HEK293 (cell line): Measurements from ENCODE around the gene AMPH.

Experiments
- CTCF ChIA-PET: fragments of 350-600 bp; formaldehyde crosslinking; extraction: SDS; loops from one replicate; lab custom pipeline; 2021; ENCODE audit warnings: antibody characterized with exemption; lab: Yijun Ruan, JAX
- POLR2A ChIA-PET: fragments of 300-600 bp; formaldehyde crosslinking; extraction: SDS; loops from one replicate; lab custom pipeline; 2020; ENCODE audit warnings: antibody characterized with exemption, inconsistent platforms; lab: Yijun Ruan, JAX
- H3K27ac ChIP-seq: fragments of 200-500 bp; sonication (Bioruptor generic); 2 replicates; pipeline ENCODE4 v1.5.1; 2014; ENCODE audit warnings: low read depth, low read length, control low read depth, inconsistent platforms; ENCODE audit errors: extremely low read depth
- H3K36me3 ChIP-seq, 2 experiments: fragments of 200-500 bp in 1 of 2; sonication (Bioruptor generic) in 1 of 2; 1 replicate in 1 of 2; 2 replicates in 1 of 2; pipeline ENCODE4 v1.5.1; 2014 to 2017; ENCODE audit warnings: inconsistent platforms in 2 of 2, low read length in 2 of 2; ENCODE audit not compliant: control insufficient read depth in 2 of 2, insufficient read depth in 1 of 2
- H3K4me1 ChIP-seq: fragments of 200-500 bp; sonication (Bioruptor generic); 2 replicates; pipeline ENCODE4 v1.5.1; 2014; ENCODE audit warnings: mild to moderate bottlenecking, low read length, inconsistent platforms; ENCODE audit not compliant: control insufficient read depth, insufficient read depth
- H3K4me3 ChIP-seq: 2 replicates; pipeline ENCODE4 v1.5.1; 2011; ENCODE audit warnings: low read depth, mild to moderate bottlenecking, control low read depth, low read length, moderate library complexity
- H3K9me3 ChIP-seq: fragments of 200-500 bp; sonication (Bioruptor generic); 2 replicates; pipeline ENCODE4 v1.5.1; 2014; ENCODE audit warnings: low read depth, low read length, inconsistent platforms; ENCODE audit not compliant: control insufficient read depth, insufficient read depth
- EGR2 ChIP-seq: fragments of 450-650 bp; formaldehyde crosslinking; IDR thresholded peaks from 2 replicates; pipeline ENCODE4 v1.5.1; 2016; ENCODE audit warnings: low read depth, missing biosample characterization, missing genetic modification characterization
- FEZF1 ChIP-seq: fragments of 450-650 bp; formaldehyde crosslinking; IDR thresholded peaks from 2 replicates; pipeline ENCODE4 v1.5.1; 2016; ENCODE audit warnings: missing biosample characterization, missing genetic modification characterization
- GLIS1 ChIP-seq: fragments of 450-650 bp; formaldehyde crosslinking; IDR thresholded peaks from 2 replicates; pipeline ENCODE4 v1.5.1; 2016; ENCODE audit warnings: missing biosample characterization, missing genetic modification characterization
- SCRT1 ChIP-seq: fragments of 450-650 bp; formaldehyde crosslinking; IDR thresholded peaks from 2 replicates; pipeline ENCODE4 v1.5.1; 2016; ENCODE audit warnings: missing biosample characterization, missing genetic modification characterization, borderline replicate concordance
- SP3 ChIP-seq: fragments of 450-650 bp; formaldehyde crosslinking; IDR thresholded peaks from 2 replicates; pipeline ENCODE4 v1.5.1; 2016; ENCODE audit warnings: missing biosample characterization, missing genetic modification characterization
- WT1 ChIP-seq: fragments of 450-650 bp; formaldehyde crosslinking; IDR thresholded peaks from 2 replicates; pipeline ENCODE4 v1.5.1; 2016; ENCODE audit warnings: missing biosample characterization, missing genetic modification characterization
- ZBTB17 ChIP-seq: fragments of 450-650 bp; formaldehyde crosslinking; IDR thresholded peaks from 2 replicates; pipeline ENCODE4 v1.5.1; 2016; ENCODE audit warnings: missing biosample characterization, missing genetic modification characterization
- ZBTB20 ChIP-seq: fragments of 450-650 bp; formaldehyde crosslinking; IDR thresholded peaks from 2 replicates; pipeline ENCODE4 v1.5.1; 2016; ENCODE audit warnings: missing biosample characterization, missing genetic modification characterization
- ZFHX2 ChIP-seq: fragments of 450-650 bp; formaldehyde crosslinking; conservative IDR thresholded peaks from 2 replicates; pipeline ENCODE4 v1.5.1; 2016; ENCODE audit warnings: missing biosample characterization, missing genetic modification characterization
- ZFP41 ChIP-seq: fragments of 450-650 bp; formaldehyde crosslinking; IDR thresholded peaks from 2 replicates; pipeline ENCODE4 v1.5.1; 2016; ENCODE audit warnings: missing biosample characterization, missing genetic modification characterization, borderline replicate concordance
- ZNF114 ChIP-seq: fragments of 450-650 bp; formaldehyde crosslinking; IDR thresholded peaks from 2 replicates; pipeline ENCODE4 v1.5.0; 2017; ENCODE audit warnings: missing biosample characterization, missing genetic modification characterization
- ZNF155 ChIP-seq: fragments of 450-650 bp; formaldehyde crosslinking; IDR thresholded peaks from 2 replicates; pipeline ENCODE4 v1.5.1; 2016; ENCODE audit warnings: missing biosample characterization, missing genetic modification characterization
- ZNF214 ChIP-seq: fragments of 450-650 bp; formaldehyde crosslinking; IDR thresholded peaks from 2 replicates; pipeline ENCODE4 v1.5.1; 2017; ENCODE audit warnings: missing biosample characterization, mild to moderate bottlenecking, missing genetic modification characterization, borderline replicate concordance
- ZNF239 ChIP-seq: fragments of 450-650 bp; formaldehyde crosslinking; IDR thresholded peaks from 2 replicates; pipeline ENCODE4 v1.5.1; 2016; ENCODE audit warnings: missing biosample characterization, missing genetic modification characterization
- ZNF302 ChIP-seq: fragments of 450-650 bp; formaldehyde crosslinking; IDR thresholded peaks from 2 replicates; pipeline ENCODE4 v1.5.1; 2016; ENCODE audit warnings: missing biosample characterization, missing genetic modification characterization, low read depth
- ZNF324 ChIP-seq: fragments of 450-650 bp; formaldehyde crosslinking; IDR thresholded peaks from 2 replicates; pipeline ENCODE4 v1.5.1; 2016; ENCODE audit warnings: missing biosample characterization, missing genetic modification characterization
- ZNF335 ChIP-seq: fragments of 450-650 bp; formaldehyde crosslinking; conservative IDR thresholded peaks from 2 replicates; pipeline ENCODE4 v1.5.1; 2016; ENCODE audit warnings: missing biosample characterization, missing genetic modification characterization
- ZNF366 ChIP-seq: fragments of 450-650 bp; formaldehyde crosslinking; conservative IDR thresholded peaks from 2 replicates; pipeline ENCODE4 v1.5.1; 2016; ENCODE audit warnings: missing biosample characterization, missing genetic modification characterization
- ZNF391 ChIP-seq: fragments of 450-650 bp; formaldehyde crosslinking; IDR thresholded peaks from 2 replicates; pipeline ENCODE4 v1.5.1; 2016; ENCODE audit warnings: low read depth, missing biosample characterization, missing genetic modification characterization, borderline replicate concordance
- ZNF654 ChIP-seq: fragments of 450-650 bp; formaldehyde crosslinking; IDR thresholded peaks from 2 replicates; pipeline ENCODE4 v1.5.1; 2016; ENCODE audit warnings: low read depth, missing biosample characterization, missing genetic modification characterization
- ZNF776 ChIP-seq: fragments of 450-650 bp; formaldehyde crosslinking; IDR thresholded peaks from 2 replicates; pipeline ENCODE4 v1.5.0; 2017; ENCODE audit warnings: missing biosample characterization, missing genetic modification characterization, borderline replicate concordance
- ZNF837 ChIP-seq: fragments of 450-650 bp; formaldehyde crosslinking; IDR thresholded peaks from 2 replicates; pipeline ENCODE4 v1.5.1; 2016; ENCODE audit warnings: missing biosample characterization, missing genetic modification characterization
- TF ChIP-seq, protein P1 (sequence below): fragments of 450-650 bp; formaldehyde crosslinking; IDR thresholded peaks from 2 replicates; pipeline ENCODE4 v1.5.1; 2016; ENCODE audit warnings: missing biosample characterization, missing genetic modification characterization
- TF ChIP-seq, protein P2 (sequence below): fragments of 450-650 bp; formaldehyde crosslinking; IDR thresholded peaks from 2 replicates; pipeline ENCODE4 v1.5.1; 2016; ENCODE audit warnings: missing biosample characterization, missing genetic modification characterization

Gene AMPH

DNA sequence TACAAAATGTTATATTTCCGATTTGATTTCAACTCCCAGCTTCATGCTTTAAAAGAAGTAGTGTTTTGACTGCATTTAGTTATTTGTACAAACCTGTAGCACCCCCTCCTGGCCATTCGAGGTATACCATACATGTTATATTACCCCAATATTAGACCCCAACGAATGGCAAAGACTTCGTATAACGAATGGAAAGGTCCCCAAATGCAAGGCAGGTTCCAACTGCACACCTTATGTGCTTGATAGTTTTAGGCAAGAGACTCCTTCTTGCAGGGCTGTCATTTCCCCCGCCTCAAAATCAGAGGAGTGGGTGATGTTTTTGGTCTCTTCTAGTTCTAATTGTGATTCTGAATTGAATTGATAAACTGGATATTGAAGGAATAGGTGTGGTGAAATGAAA, 256.7 kb downstream of the AMPH start:
- ChIA-PET CTCF (interaction anchor here (0.6 to 2.9 kb wide), 33 partner anchors 8 to 1071 kb away, joined by 3 to 19 read pairs (median 4); no protein-coding TSS in a partner anchor), POLR2A (no interaction called here)
- no peaks in the 10 kb centered on the region for H3K4me1 ChIP-seq
- H3K27ac ChIP-seq, result no peak overlapping the region
- H3K9me3 ChIP-seq, result no peaks in the 10 kb centered on the region
- no peak overlapping the region for H3K4me3 ChIP-seq
- H3K36me3 ChIP-seq, result no peaks in the 10 kb centered on the region
- peak; percentile 28; the same call in 1 of the 2 replicates for TF ChIP-seq ZNF654 (tag by site-specific recombination)
- no peak for TF ChIP-seq ZNF302 (tag by site-specific recombination)
- no peak for TF ChIP-seq ZNF114

DNA sequence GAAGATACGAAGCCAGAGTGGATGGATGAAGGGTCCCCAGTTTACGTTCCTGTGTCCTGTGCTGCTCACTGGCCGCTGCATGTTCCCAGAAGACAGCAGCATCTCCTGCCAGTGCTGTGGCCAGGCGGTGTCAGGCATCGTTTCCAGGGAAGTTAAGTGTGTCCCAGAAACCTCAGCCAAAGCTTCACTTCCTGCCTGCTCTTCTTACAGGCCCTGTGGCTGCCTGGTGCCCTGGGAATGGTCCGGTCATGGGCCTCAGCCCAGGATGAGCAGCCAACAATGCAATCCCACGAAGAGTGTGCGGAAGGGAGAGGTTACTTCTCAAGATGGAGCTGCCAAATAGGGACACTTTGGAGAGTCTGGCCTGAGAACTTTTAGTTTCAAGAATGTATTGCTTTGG, 258.0 kb downstream of the AMPH start:
- TF ChIP-seq ZFP41 (tag by site-specific recombination), result no peak
- TF ChIP-seq, protein P1, sequence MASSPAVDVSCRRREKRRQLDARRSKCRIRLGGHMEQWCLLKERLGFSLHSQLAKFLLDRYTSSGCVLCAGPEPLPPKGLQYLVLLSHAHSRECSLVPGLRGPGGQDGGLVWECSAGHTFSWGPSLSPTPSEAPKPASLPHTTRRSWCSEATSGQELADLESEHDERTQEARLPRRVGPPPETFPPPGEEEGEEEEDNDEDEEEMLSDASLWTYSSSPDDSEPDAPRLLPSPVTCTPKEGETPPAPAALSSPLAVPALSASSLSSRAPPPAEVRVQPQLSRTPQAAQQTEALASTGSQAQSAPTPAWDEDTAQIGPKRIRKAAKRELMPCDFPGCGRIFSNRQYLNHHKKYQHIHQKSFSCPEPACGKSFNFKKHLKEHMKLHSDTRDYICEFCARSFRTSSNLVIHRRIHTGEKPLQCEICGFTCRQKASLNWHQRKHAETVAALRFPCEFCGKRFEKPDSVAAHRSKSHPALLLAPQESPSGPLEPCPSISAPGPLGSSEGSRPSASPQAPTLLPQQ (tag by site-specific recombination), result no peak
- no peak for TF ChIP-seq ZNF214
- no peak for TF ChIP-seq ZFHX2 (tag by site-specific recombination)
- no peak for TF ChIP-seq ZNF837 (tag by site-specific recombination)
- TF ChIP-seq ZNF155 (tag by site-specific recombination), result no peak
- no peak for TF ChIP-seq ZNF324 (tag by site-specific recombination)
- no peak for TF ChIP-seq ZBTB20
- Histone ChIP-seq H3K4me3 (no peak overlapping the region), H3K9me3 (no peaks in the 10 kb centered on the region), H3K4me1 (no peaks in the 10 kb centered on the region), H3K36me3 (no peaks in the 10 kb centered on the region), H3K27ac (no peak overlapping the region)
- ChIA-PET POLR2A (no interaction called here), CTCF (interaction anchor here (0.8 to 2.9 kb wide), 8 partner anchors 10 to 471 kb away, joined by 3 to 12 read pairs (median 4); no protein-coding TSS in a partner anchor)

GRCh38 chr7:38372290-38372689, 258.9 kb downstream of the AMPH start:
- CTCF ChIA-PET, result interaction anchor here (1.2 kb wide), 1 partner anchor 27 kb away, joined by 3 read pairs; no protein-coding TSS in a partner anchor
- no peak overlapping the region for H3K27ac ChIP-seq
- POLR2A ChIA-PET, result no interaction called here
- TF ChIP-seq GLIS1 (tag by site-specific recombination), result no peak
- H3K4me3 ChIP-seq, result no peak overlapping the region
- H3K36me3 ChIP-seq, result no peaks in the 10 kb centered on the region
- H3K4me1 ChIP-seq, result no peaks in the 10 kb centered on the region
- H3K9me3 ChIP-seq, result no peaks in the 10 kb centered on the region

- Histone ChIP-seq H3K9me3 (no peaks in the 10 kb centered on the region), H3K27ac (no peak overlapping the region), H3K4me3 (no peak overlapping the region), H3K36me3 (no peaks in the 10 kb centered on the region)
- POLR2A ChIA-PET, result interaction anchor here (0.5 to 0.6 kb wide), 2 partner anchors 58 to 86 kb away, joined by 3 to 4 read pairs; no protein-coding TSS in a partner anchor
- TF ChIP-seq ZBTB17 (tag by site-specific recombination) (no peak), SCRT1 (tag by site-specific recombination) (no peak), FEZF1 (no peak), ZNF366 (tag by site-specific recombination) (no peak), ZNF776 (tag by site-specific recombination) (no peak), EGR2 (tag by site-specific recombination) (no peak), ZNF335 (tag by site-specific recombination) (no peak), SP3 (tag by site-specific recombination) (no peak), ZNF391 (tag by site-specific recombination) (no peak), ZNF239 (tag by site-specific recombination) (no peak), WT1 (tag by site-specific recombination) (no peak)
- TF ChIP-seq, protein P2, sequence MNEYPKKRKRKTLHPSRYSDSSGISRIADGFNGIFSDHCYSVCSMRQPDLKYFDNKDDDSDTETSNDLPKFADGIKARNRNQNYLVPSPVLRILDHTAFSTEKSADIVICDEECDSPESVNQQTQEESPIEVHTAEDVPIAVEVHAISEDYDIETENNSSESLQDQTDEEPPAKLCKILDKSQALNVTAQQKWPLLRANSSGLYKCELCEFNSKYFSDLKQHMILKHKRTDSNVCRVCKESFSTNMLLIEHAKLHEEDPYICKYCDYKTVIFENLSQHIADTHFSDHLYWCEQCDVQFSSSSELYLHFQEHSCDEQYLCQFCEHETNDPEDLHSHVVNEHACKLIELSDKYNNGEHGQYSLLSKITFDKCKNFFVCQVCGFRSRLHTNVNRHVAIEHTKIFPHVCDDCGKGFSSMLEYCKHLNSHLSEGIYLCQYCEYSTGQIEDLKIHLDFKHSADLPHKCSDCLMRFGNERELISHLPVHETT (tag by site-specific recombination), result no peak
- TF ChIP-seq, all 188 proteins: peak for 0
- CTCF ChIA-PET, result interaction anchor here (0.6 to 4.0 kb wide), 36 partner anchors 9 to 1549 kb away, joined by 3 to 53 read pairs (median 4); partner anchors contain the start of genes SFRP4 and TARP
- no peaks in the 10 kb centered on the region for H3K4me1 ChIP-seq
Observed at GRCh38 chr7:38369816-38370493, 261.2 kb downstream of the AMPH start.
